Measurements from ENCODE around the gene SMIM44.

DNA sequence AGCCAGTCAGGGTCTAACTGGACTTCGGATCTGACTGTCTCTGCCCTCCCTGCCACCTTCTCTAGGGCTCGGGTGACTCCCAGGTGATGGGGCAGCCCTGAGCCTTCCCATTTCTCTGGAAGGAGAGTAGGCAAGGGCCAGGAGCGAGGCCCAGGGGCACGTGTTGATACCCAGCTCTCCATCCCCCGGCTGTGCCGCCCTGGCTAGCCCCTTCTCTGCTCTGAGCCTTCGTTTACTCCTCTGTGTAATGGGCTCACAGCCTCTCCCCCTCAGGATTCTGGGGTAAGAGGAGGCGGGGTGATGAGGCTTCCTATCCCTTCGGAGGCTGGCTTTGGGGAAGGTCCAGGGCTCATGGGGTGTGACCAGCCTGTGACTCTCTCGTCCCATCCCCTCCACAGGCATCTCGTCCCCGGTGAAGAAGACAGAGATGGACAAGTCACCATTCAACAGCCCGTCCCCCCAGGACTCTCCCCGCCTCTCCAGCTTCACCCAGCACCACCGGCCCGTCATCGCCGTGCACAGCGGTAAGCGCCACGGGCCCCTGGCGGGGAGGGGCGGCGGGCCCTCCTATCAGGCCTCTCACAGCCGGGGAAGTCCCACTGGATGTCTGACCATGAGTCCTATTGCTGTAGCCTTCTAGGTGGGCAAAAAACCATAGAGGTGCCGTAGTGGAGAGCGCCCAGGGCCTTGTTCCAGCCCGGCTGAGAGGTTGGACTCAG, 34.5 kb downstream of the SMIM44 start:
- TF ChIP-seq, protein P1, sequence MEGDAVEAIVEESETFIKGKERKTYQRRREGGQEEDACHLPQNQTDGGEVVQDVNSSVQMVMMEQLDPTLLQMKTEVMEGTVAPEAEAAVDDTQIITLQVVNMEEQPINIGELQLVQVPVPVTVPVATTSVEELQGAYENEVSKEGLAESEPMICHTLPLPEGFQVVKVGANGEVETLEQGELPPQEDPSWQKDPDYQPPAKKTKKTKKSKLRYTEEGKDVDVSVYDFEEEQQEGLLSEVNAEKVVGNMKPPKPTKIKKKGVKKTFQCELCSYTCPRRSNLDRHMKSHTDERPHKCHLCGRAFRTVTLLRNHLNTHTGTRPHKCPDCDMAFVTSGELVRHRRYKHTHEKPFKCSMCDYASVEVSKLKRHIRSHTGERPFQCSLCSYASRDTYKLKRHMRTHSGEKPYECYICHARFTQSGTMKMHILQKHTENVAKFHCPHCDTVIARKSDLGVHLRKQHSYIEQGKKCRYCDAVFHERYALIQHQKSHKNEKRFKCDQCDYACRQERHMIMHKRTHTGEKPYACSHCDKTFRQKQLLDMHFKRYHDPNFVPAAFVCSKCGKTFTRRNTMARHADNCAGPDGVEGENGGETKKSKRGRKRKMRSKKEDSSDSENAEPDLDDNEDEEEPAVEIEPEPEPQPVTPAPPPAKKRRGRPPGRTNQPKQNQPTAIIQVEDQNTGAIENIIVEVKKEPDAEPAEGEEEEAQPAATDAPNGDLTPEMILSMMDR (conservative IDR thresholded peaks at IDR 0.05): no peak
- no peak for TF ChIP-seq ZFX (IDR thresholded peaks at IDR 0.05)

Data from C4-2B (cell line).